ENCODE results near the gene MYH9.
"Not testable (repeated sequence)": the region's sequence is repeated elsewhere in the genome, so short reads cannot be mapped to it uniquely, and the experiment has no call there.

Gene MYH9

DNA sequence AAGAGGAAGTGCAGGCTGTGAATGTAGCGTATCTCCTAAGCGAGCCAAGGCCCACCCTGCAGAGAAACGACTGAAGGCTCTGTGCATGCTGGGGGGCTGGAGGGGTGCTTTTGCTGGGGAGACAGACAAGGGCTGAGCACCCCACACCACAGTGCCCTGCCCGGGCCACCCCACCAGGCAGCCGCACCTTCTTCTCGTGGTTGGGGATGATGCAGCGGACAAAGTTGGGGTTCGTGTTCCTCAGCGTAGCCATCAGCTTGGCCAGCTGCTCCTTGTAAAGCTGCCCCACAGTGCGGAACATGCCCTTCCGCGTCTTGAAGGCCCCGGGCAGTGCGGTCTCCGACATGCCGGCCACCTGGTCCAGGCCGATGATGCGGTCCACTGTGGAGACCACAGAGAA lies 81.5 kb downstream of the MYH9 start:
- no peak for DNase-seq

DNA sequence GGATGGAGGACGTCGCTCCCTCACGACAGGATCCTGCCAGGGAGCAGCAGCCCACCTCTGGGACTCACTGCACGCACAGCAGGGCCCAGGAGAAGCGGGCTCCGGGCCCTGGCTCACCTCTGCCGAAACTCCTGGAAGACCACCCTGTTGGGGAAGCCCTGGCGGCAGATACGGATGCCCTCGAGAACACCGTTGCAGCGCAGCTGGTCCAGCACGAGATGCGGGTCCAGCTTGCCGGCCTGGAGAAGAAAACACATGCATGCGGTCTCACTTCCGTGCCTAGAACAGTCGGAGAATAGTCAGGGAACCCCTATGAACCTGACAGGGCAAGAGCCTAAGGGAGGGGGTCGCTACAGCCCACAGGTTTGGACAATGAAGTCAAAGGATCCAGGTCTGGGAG lies 82.0 kb downstream of the MYH9 start:
- DNase-seq, result no peak

DNA sequence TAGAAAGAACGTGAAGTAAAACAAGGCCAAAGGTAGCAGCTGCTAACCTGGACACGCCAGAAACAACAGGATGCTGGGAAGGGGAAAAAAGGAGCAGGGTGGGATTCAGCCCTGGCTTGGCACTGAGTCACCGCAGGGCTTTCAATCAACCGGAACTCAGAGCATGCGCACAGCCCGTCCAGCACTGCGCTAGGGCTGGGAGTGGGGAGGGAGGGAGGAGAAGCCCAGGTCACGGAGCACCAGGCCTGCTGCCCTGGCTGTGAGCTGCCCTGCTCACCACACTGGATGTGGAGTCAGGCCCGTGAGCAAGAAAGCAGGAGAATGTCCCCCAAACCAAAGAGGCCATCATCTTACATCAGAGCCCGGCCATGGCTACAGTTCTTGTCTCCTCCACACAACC lies 83.3 kb downstream of the MYH9 start:
- no peak for DNase-seq

DNA sequence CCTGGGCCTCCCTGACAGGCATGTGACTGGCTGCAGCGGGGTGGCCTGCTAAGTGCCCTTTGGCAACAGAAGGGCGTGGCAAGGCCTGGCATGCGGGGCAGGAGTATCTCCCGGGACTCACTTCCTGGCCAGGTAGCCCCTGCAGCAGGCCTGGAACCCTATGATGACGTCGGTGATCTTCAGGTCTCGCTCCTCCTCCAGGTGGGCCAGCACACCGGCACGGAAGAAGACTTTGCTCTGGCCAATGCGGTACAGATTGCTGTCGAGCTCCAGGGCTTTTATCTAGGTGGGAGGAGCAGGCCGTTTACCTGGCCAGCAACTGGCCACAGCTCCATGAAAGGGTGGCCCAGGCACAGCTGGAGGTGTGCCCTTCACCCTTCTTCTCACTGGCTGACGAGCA lies 83.9 kb downstream of the MYH9 start:
- DNase-seq, result no peak

DNA sequence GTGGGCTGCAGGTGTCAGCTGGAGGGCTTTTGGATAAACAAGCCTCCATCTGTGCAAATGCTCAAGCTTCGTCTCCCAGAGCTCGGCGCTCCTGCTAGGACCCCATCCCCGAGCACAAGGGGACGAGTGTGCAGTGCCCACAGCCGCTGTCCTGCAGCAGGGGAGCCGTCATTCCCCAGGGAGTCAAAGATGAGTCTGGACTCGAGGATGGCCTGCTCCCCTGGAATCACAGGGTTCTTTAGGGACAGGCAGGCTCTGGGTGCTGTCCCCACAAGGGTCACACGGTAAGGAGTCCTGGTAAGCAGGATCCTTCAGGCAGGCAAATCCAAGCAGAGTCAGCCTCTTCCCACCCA lies 84.7 kb downstream of the MYH9 start:
- no peak for DNase-seq

DNA sequence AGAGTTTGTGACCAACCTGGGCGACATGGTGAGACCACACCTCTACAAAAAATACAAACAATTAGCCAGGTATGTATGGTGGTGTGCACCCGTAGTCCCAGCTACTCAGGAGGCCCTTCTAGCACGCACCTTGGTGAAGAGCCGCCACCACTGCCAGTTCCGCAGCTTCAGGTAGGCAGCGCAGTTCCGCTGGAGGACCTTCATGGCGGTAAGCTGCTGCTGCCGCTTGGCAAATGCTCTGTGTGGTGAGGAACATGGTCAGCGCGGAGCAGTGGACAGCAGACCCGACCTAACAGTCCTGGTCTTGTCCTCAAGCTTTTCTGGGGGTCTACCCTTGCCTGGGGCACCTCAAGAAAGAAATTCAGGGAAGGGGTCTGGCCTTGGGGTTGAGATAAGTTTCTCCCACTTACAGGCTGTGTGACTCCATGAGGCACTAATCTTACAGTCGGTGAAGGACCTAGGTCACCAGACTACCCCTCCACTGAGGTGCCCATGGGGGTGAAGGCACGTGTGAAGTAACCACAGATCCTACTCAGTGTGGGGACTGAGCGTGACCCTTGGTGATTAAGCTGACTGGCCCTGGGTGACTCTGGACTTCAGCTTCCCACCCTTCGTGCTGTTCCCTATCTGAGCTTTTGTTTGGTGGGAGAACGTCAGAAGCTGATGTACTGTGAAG lies 85.2 kb downstream of the MYH9 start:
- DNase-seq, result no peak

DNA sequence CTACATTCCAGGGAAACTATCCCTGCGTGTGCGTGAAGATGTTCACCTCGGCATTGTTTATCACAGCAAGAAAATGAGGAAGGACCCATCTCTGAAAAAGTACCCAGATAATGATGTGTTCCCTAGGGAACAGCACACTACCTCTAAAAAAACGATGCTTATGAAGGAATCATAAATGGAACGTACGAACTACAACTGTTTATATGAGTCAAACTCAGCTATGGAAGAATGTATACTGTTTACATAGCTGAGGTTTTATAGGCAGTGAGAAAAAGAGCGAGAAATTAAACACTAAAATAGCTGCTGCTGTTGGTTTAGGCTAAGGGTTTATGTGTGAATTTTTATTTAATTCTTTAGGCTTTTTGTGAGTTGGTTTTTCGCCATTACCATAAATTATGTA lies 85.9 kb downstream of the MYH9 start:
- DNase-seq, result no peak

DNA sequence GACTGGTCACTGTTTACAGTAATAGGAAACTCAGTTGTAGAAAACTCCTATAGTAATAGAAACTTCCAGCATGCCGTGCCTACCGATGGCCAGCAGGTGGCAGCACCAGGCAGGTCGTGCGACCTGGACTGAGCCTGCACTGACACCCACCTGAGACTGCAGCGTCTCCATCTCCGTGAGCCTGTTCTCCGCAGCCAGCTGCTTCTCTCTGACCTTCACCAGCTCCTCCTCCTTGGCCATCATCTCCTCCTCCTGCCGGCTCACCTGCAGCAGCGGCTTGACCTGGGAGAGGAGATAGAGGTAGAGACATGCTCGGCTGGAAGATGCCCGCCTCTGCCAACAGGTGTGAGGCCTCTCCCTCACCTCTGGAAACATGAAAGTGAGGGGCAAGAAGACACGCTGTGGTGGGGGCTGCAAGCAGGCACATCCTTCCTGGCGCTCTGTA lies 86.4 kb downstream of the MYH9 start:
- DNase-seq, result peak; percentile 47 to 68 (median 57)

DNA sequence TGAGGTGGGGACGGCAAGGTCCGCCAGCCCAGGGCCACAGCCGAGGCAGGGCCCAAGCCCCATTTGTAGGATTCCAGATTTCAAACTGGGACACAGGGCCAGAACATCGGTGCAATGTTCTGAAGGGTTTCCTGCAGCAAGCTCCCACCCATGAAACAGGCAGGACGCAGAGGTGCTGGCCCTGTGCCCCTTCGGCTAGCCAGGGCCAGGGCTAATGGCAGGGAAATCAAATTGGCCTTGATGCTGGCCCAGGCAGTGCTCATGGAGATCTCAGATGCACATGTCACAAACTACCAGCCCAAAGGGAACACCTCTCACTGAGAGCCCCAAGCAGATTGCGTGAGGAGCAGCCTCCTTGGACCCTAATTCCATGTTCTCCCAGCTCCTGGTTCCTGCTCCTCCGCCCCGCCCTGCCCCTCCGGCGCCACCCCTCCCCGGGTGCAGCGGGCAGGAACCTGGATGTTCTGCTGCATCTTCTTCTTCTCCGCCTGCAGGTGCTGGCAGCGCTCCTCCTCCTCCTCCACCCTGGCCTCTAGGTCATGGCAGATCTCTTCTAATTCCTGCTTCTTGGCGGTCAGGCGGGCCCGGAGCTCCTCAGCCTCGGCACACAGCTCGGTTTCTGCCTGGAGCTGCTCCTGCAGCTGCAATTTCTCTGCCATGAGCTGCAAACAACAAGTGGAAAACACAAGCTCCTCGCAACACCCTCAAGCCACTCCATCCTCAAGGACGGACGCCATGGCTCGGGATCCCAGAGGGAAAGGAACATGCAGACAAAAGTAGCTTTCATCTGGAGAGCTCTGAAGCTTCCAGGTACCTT lies 87.2 kb downstream of the MYH9 start:
- DNase-seq, result no peak

DNA sequence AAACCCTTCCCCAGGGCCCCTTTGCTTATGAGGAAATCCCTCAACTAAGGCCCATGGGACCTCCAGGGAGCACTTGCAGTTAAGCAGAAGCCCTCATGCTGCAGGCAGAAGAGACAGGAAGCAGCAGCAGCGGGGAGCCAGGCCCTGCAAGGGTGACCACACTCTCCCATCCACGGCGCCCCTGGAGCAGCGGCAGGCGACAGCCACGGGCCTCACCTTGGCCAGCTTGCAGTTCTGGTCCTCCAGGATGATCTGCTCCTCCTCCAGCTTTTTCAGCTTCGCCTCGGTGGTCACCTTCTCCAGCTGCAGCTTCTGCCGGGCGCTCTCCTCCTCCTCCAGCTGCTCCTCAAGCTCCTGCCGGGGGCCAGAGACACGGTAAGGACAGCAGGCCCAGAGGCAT lies 87.9 kb downstream of the MYH9 start:
- DNase-seq, result no peak

DNA sequence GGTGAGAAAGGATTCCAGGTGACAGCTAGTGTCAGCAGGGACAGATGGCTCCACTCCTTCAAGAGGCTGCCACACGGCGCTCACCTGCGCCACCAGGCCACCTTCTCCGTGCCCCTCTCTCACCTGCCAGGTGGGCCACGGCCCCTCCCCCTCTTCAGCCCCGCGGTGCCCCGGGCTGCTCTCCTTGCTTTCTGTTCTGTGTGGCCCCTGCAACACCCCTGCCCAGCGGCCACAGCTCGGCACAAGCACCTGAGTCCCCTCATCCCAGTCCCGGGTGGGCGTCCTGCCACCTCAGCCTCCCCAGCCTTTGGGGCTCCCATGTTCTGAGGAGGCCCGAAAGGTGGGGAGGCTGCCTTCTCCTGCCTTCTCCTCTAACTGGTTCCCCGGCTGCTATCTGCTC lies 88.5 kb downstream of the MYH9 start:
- DNase-seq, result no peak

DNA sequence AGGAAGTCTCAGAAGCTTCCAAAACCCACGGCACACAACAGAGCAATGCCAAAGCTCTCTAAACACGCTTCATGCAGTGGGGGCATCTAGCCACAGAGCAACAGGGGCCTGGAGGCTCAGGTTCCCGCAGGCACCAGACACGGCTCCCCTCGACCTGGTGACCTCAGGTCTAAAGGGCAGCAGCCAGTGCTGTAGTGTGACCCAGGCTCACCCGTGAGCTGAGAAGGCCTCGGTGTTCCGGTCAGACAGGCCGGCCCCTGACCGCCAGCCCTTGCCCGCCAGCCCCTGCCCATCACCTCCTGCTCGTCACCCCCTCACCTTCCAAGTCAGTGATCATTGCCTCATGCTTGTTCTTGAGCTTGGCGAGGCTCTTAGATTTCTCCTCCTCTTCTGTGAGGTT lies 89.2 kb downstream of the MYH9 start:
- DNase-seq, result no peak

DNA sequence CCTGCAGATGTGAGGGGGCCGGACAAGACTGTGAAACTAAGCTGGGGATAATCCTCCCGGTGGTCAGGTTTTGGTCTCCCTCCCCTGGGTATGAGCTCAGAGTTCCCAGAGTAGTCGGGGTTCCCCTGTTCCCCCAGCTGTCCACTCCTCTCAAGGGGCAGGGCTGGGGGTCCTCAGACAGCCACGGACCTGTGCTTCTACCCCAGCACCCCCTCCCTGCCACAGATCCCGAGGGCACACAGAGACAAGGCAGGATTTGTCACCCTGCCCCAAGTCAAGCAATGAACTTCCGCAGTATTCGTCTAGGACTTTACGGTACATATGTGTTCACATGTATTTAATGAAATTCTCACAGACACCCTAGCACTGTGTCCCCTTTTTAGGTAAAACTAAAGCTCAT lies 89.6 kb downstream of the MYH9 start:
- DNase-seq, result no peak

DNA sequence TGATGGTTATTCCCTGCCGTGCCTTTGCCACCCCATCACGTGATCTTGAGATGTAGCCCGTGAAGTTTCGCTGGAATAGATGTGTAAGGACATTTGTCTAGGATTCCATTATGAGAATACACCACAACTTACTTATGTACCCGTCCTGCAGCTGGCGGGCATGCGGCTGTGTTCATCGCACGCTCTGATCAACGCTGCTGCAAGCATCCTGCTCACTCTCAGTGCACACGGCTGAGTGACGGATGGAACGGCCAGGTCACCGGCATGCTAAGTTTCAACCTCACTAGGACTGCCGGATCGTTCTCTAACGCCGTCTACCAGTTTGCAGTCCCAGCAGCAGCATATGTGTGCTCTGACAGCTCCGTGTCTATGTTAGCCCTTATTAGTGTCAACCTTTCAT lies 90.2 kb downstream of the MYH9 start:
- DNase-seq, result no peak

DNA sequence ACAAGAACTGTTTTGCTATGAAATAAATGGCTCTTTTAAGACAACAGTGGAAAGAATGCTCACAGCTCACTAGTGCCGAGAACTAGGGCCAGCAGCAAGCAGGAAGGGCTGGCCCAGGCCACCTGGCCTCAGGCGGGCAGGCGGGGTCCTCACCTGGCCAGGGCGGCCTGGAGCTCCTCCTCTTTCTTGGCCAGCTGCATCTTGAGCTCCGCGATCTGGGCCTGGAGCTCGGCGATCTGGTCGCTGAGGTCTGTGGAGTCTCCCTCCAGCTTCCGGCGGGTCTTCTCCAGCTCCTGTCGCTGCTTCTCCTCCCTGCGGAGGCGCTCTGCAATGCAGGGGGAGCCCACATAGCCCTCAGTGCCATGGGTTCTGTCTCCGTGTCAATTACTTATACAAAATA lies 91.1 kb downstream of the MYH9 start:
- no peak for DNase-seq

DNA sequence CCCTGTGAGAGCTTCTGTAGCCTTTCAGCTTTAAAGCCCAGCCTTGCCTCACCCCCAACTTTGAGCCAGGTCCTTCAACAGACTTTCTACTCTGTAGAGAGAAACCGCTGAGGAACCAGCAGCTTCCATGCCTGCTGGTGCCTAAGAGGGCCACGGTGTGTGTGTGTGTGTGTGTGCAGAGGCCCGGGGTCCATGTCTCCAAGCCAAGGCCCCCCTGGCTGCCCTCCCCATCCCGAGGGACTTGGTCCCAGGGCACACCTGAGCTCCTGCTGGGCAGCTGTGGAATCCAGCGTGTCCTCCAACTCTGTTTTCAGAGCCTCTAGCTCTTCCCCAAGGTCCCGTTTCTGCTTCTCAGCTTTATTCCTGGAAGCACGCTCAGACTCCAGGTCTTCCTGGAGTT lies 92.5 kb downstream of the MYH9 start:
- DNase-seq, result no peak

DNA sequence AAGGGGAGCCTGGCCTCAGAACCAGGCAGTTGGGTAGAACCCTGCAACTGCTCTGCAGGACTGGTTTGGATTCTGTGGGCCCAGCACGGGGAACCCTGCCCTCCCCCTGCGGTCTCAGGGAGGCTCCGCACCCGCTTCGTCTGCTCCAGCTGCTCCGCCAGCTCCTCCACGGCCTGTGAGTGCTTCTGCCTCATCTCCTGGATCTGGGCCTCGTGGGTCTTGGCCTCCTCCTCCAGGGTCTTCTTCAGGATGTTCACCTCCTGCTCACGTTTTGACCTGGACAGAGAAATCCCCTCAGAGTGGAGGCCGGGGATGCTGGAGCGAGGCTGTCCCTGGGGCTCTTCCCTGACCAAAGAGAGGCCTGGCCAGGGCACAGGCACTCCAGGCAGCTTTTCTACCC lies 93.0 kb downstream of the MYH9 start:
- no peak for DNase-seq

DNA sequence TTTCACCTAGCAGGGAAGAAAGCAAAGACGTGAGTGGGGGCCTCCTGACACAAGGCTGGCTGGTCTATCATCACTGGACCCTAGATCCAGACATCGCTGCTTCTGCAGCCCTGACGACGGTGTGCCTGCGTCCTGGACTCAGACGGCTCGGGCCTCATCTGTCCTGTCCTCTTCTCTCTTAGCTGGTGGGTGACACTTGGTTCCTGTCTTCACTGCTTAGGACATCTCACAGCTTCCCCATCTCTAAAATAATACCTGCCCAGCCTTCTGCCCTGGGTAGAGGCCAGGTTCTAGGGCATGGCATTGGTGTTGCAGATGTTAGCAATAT lies 93.5 kb downstream of the MYH9 start:
- no peak for DNase-seq

DNA sequence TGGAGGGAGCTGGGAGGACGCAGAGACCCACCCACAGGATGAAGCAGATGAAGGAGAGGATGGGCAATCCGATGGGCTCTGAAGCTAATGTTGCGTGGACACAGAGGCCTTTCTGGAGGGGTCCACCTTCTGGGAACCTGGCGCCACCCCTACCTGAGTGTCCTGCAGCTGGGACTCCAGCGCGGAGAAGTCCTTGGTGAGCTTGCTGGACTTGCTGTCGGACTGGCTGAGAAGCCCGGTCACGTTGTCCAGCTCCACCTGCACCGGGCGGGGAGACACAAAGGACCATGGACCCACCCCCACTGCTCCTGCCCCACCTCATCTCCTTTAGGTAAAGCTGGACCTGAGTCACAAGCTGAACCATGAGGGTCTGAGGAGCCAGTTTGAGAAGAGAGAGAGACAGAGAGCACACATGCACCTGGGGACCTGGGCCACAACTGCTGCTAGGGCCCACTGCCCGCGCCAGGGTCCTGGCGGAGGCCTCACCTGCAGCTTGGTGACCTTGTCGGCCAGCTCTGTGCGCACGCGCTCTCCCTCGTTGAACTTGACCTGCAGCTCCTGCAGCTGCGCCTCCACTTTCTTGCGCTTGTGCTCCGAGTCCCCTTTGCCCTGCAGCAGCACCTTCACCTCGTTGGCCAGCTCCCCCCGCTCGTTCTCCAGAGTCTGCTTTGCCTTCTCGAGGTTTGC lies 94.0 kb downstream of the MYH9 start:
- no peak for DNase-seq

DNA sequence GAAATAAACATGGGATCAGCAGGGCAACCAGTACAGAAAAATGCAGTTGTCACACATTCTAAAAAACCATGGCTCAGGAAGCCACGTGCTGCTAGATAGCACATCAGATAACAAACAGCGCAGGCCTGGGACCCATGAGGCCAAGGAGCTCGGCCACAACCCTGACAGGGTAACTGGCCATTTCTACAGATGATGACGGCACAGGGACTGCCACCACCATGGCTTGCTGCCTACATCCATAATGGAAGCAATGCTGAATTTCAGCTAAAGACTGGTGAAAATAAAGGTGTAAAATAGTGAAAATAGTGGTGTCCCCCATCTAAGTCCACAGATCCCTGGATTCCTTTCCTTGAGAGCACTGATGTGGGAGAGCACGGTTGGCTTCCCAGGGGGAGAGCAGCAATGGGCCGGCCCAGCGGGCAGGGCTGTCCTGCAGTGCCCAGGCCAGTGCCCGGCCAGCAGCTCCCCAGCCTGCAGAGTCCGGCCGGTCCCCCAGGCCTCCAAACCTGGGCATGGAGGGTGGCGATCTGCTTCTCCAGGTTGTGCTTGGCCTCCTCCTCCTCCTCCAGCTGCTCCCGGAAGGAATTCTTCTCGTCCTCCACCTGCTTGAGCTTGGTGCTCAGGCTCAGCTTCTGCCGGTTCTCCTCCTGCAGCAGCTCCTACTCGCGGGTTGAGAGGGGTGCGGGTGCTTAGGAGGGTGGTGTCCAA lies 94.8 kb downstream of the MYH9 start:
- no peak for DNase-seq

DNA sequence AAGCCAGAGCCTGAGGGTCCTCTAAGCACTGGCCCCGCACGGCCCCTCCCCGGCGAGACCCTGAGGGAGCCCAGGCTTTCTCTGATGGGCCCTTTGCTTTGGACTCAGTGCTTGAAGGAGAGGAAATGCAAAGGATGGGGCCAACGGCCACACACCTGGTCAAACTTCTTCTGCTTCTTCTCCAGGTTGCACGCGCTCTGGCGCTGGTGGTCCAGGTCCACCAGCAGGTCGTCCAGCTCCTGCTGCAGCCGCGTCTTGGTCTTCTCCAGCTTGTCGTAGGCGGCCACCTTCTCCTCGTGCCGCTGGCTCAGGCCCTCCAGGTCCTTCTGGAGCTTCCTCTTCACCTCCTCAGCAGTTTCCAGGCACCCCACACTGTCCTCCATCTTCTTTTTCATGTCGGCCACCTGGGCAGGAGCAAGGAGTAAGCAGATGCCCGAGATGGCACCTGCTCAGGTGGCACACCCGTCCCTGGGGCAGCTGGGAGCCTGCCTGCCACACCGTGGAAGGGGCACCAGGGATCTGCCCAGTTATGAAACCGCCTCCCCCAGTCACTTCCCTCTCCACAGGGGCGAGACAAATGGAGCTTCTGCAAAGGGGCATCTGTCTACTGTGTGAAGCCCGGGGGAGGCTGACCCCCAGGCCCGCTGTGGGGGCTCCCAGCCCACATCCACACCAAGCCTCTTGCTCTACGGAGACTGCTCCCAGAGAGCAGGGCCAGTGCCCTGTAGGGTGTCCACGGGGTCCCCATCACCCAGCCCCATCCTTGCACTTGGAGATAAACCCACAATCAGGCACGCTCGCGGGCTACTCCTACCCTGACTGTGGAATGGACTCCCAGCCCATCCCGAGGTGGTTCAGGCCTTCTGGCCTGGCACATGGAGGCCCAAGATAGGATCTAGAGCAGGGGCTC lies 95.7 kb downstream of the MYH9 start:
- no peak for DNase-seq

DNA sequence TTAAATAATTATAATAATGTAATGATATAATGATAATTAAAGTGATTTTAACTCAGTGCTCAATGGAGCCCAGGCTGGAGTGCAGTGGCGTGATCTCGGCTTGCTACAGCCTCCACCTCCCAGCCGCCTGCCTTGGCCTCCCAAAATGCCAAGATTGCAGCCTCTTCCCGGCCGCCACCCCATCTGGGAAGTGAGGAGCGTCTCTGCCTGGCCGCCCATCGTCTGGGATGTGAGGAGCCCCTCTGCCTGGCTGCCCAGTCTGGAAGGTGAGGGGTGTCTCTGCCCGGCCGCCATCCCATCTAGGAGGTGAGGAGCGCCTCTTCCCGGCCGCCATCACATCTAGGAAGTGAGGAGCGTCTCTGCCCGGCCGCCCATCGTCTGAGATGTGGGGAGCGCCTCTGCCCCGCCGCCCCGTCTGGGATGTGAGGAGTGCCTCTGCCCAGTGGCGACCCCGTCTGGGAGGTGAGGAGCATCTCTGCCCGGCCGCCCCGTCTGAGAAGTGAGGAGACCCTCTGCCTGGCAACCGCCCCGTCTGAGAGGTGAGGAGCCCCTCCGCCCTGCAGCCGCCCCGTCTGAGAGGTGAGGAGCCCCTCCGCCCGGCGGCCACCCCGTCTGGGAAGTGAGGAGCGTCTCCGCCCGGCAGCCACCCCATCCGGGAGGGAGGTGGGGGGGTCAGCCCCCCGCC lies 97.2 kb downstream of the MYH9 start:
- DNase-seq, result not testable (repeated sequence)
